HG02623 (cell line): Measurements from ENCODE around the gene IL18RAP.

Experiments used
- ATAC-seq: cut with Tn5 transposase; IDR thresholded peaks from one replicate; pipeline ENCODE4 v1.9.1; 2021; ENCODE audit warnings: moderate library complexity; ENCODE audit not compliant: unreplicated experiment

IL18RAP gene

GRCh38 chr2:102492006-102492405 is 69.0 kb downstream of the IL18RAP start:
- ATAC-seq, result no peak

GRCh38 chr2:102494570-102494969 is 71.6 kb downstream of the IL18RAP start:
- ATAC-seq, result no peak

- ATAC-seq, result no peak
Measured at GRCh38 chr2:102498414-102498813, 75.5 kb downstream of the IL18RAP start.

GRCh38 chr2:102499558-102499957 is 76.6 kb downstream of the IL18RAP start:
- no peak for ATAC-seq
